Activated CD8-positive, alpha-beta T cell treated with anti-CD3 and anti-CD28 coated beads for 36 hours (primary cell): ENCODE results near the gene SMG6. TPM values are rescaled to one million over a fixed set of nuclear protein-coding genes. Genes with fewer than 3 reads are reported as not detected.

Experiments used
- ATAC-seq: fragments of 200-7000 bp; cut with Tn5 transposase; one replicate; pipeline ENCODE4 v1.10.0; 2021; ENCODE audit warnings: mild to moderate bottlenecking, moderate library complexity
- CTCF ChIA-PET: fragments of 350-600 bp; sonication (Branson Sonifier 250); formaldehyde crosslinking; loops from one replicate; lab custom pipeline; 2021; ENCODE audit warnings: antibody characterized with exemption; lab: Charles Lee
- POLR2A ChIA-PET: fragments of 350-600 bp; sonication (Branson Sonifier 250); formaldehyde crosslinking; loops from one replicate; lab custom pipeline; 2021; ENCODE audit warnings: antibody characterized with exemption; lab: Charles Lee
- DNase-seq: peaks from one replicate; pipeline ENCODE4 v3.0.0-alpha.2; 2020
- H3K27ac Mint-ChIP-seq: one replicate; pipeline ENCODE4 v1.8.0; 2021; ENCODE audit warnings: mild to moderate bottlenecking, mixed read lengths
- H3K27me3 Mint-ChIP-seq: one replicate; pipeline ENCODE4 v1.8.0; 2021; ENCODE audit warnings: mixed read lengths
- H3K36me3 Mint-ChIP-seq: one replicate; pipeline ENCODE4 v1.8.0; 2021; ENCODE audit warnings: low read depth, mixed read lengths
- H3K4me1 Mint-ChIP-seq: one replicate; pipeline ENCODE4 v1.8.0; 2021; ENCODE audit warnings: low read depth, mixed read lengths
- H3K4me3 Mint-ChIP-seq: one replicate; pipeline ENCODE4 v1.8.0; 2021; ENCODE audit warnings: mild to moderate bottlenecking, moderate library complexity, mixed read lengths
- H3K9me3 Mint-ChIP-seq: one replicate; pipeline ENCODE4 v1.8.0; 2021; ENCODE audit warnings: mixed read lengths
- CTCF ChIP-seq: fragments of 200-600 bp; IDR thresholded peaks from one replicate; pipeline ENCODE4 v1.8.0; 2022; ENCODE audit warnings: antibody characterized with exemption, mild to moderate bottlenecking
- intact Hi-C: fragments of 100-400 bp; cut with micrococcal nuclease; formaldehyde crosslinking; loops from one replicate; pipeline ENCODE4 v1.10.0; 2022
- total RNA-seq, 2 experiments: library from RNA; stranded (reverse); gene quantifications; one replicate each; pipeline ENCODE4 v1.2.3, GENCODE V29; 2021

Gene SMG6
- total RNA-seq, 2 experiments from 2014 or later, result 39.6 to 40.4 TPM

- DNase-seq (no peak), ATAC-seq (no peak)
- Mint-ChIP-seq H3K4me1 (peaks cover 8% of the 10 kb centered on the region), H3K4me3 (no peak overlapping the region), H3K27me3 (no peaks in the 10 kb centered on the region), H3K36me3 (peaks cover 18% of the 10 kb centered on the region), H3K9me3 (no peaks in the 10 kb centered on the region), H3K27ac (no peak overlapping the region)
- CTCF ChIA-PET, result interaction anchor here (0.6 to 2.2 kb wide), 2 partner anchors 68 to 95 kb away, joined by 3 to 15 read pairs; no protein-coding TSS in a partner anchor
- POLR2A ChIA-PET, result interaction anchor here (0.6 to 1.4 kb wide), 3 partner anchors 21 to 126 kb away, joined by 3 to 4 read pairs (median 3); no protein-coding TSS in a partner anchor
- TF ChIP-seq CTCF, result no peak
- intact Hi-C loops, result no loop called here
Measured at GRCh38 chr17:2177235-2177811, 126.3 kb downstream of the SMG6 start.

DNA sequence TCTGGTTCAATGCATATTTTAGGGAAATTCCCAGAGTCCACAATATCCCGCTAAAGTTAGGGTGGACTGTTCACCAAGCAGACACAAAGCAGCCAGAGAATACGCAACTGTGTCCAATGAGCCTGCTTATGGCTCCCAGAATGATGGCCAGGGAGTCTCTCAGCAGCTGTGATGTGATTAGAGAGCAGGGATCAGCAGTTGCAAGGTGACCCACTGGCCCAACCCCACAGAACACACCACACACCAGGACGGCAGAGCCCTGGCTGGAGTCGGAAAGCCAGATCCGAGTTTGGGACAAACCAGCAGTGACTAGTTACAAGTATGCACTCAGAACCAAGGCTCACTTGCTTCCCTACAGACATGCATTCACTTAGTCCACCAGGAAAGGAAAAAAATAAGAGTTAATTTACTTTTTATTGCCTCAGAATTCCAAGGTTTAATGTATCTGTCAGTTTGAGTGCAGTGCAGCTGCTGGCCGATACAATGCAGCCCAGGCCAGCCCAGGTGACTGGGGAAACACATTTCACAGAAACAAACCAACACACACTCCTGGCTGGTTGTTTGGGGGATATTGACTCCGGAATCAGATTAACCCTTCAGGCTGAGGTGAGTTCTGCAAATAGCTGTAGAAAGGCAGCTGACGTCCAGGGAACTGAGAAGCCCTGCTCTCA is 127.0 kb downstream of the SMG6 start:
- no peak overlapping the region for H3K27ac Mint-ChIP-seq
- peaks cover 16% of the 10 kb centered on the region for H3K36me3 Mint-ChIP-seq
- no peak for DNase-seq
- peaks cover 8% of the 10 kb centered on the region for H3K4me1 Mint-ChIP-seq
- ChIA-PET CTCF (interaction anchor here (0.6 to 2.2 kb wide), 2 partner anchors 68 to 94 kb away, joined by 3 to 15 read pairs; no protein-coding TSS in a partner anchor), POLR2A (interaction anchor here (1.4 kb wide), 1 partner anchor 119 kb away, joined by 4 read pairs; no protein-coding TSS in a partner anchor)
- no peak overlapping the region for H3K4me3 Mint-ChIP-seq
- no peaks in the 10 kb centered on the region for H3K27me3 Mint-ChIP-seq
- intact Hi-C loops, result no loop called here
- no peaks in the 10 kb centered on the region for H3K9me3 Mint-ChIP-seq
- no peak for ATAC-seq
- TF ChIP-seq CTCF, result no peak

DNA sequence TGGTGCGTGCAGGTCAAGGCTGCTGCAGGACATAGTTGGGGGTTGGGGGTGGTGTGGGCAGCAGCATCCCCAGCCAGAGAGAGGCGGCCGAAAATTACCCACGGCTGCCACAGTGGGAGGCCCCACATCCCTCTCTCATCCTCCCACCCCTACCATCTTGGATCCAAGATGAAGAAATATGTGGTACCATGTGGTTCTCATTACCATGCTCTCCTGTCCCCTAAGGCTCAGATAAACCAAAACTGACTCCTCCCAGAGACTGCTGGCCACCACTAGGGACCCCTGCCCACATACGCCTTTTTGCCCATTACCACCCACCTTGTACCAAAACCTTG is 128.3 kb downstream of the SMG6 start:
- Mint-ChIP-seq H3K4me1 (peaks cover 8% of the 10 kb centered on the region), H3K4me3 (no peak overlapping the region), H3K36me3 (peaks cover 15% of the 10 kb centered on the region), H3K27me3 (no peaks in the 10 kb centered on the region), H3K27ac (no peak overlapping the region), H3K9me3 (no peaks in the 10 kb centered on the region)
- intact Hi-C loops, result no loop called here
- POLR2A ChIA-PET, result interaction anchor here (1.2 kb wide), 1 partner anchor 161 kb away, joined by 3 read pairs; the partner anchor contains the start of gene TSR1
- CTCF ChIA-PET, result interaction anchor here (1.3 to 1.6 kb wide), 3 partner anchors 21 to 70 kb away, joined by 3 to 4 read pairs (median 4); no protein-coding TSS in a partner anchor
- ATAC-seq (no peak), DNase-seq (no peak)
- no peak for TF ChIP-seq CTCF

- H3K4me1 Mint-ChIP-seq, result peaks cover 8% of the 10 kb centered on the region
- intact Hi-C loops, result no loop called here
- H3K9me3 Mint-ChIP-seq, result no peaks in the 10 kb centered on the region
- CTCF ChIA-PET, result interaction anchor here (1.0 to 1.6 kb wide), 4 partner anchors 21 to 70 kb away, joined by 3 to 4 read pairs (median 4); no protein-coding TSS in a partner anchor
- H3K4me3 Mint-ChIP-seq, result no peak overlapping the region
- POLR2A ChIA-PET, result interaction anchor here (1.2 kb wide), 1 partner anchor 161 kb away, joined by 3 read pairs; the partner anchor contains the start of gene TSR1
- TF ChIP-seq CTCF, result no peak
- no peak for DNase-seq
- H3K36me3 Mint-ChIP-seq, result peaks cover 16% of the 10 kb centered on the region
- H3K27me3 Mint-ChIP-seq, result no peaks in the 10 kb centered on the region
- no peak for ATAC-seq
- H3K27ac Mint-ChIP-seq, result no peak overlapping the region
Measured at GRCh38 chr17:2174468-2175293, 128.9 kb downstream of the SMG6 start.
